Stimulated activated CD8-positive, alpha-beta memory T cell treated with anti-CD3 and anti-CD28 coated beads, Interleukin-2, amount 100 ng/mL, for 1 hour (primary cell): Measurements from ENCODE around the gene ATP13A2.

Experiments
- DNase-seq, 2 donors: peaks; one replicate each; pipeline ENCODE4 v3.0.0-alpha.2; 2020; ENCODE audit warnings: low read depth in 2 of 2

ATP13A2 gene

GRCh38 chr1:17004466-17005364, 7.0 kb downstream of the ATP13A2 start:
- no peak for DNase-seq

- DNase-seq = no peak
Observed at GRCh38 chr1:17002524-17002902, 9.2 kb downstream of the ATP13A2 start.

GRCh38 chr1:17001760-17002523, 9.8 kb downstream of the ATP13A2 start:
- no peak for DNase-seq

DNA sequence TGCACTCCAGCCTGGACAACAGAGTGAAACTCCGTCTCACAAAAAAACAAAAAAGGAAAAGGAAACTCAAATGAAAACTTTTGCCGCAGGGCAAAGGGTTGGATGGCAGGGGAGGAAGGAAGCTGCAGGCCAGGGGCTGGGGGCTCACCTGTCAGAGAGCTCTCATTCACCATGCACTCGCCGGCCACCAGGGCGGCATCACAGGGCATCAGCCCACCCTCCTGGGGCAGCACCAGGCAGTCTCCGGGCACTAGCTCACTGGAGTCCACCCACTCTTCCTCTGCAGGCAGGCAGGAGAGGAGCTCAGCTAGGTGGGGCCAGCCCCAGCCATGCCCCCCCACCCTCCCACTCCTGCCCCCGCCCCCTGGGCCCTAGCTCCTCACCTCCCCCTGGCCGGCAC, 11.9 kb downstream of the ATP13A2 start:
- no peak for DNase-seq

GRCh38 chr1:16998589-16998988, 13.1 kb downstream of the ATP13A2 start:
- DNase-seq = no peak

GRCh38 chr1:16996845-16997244, 14.9 kb downstream of the ATP13A2 start:
- DNase-seq = no peak

GRCh38 chr1:16993521-16994038, 18.1 kb downstream of the ATP13A2 start:
- DNase-seq = no peak

- no peak for DNase-seq
Observed at GRCh38 chr1:16992675-16993074, 19.1 kb downstream of the ATP13A2 start.

DNA sequence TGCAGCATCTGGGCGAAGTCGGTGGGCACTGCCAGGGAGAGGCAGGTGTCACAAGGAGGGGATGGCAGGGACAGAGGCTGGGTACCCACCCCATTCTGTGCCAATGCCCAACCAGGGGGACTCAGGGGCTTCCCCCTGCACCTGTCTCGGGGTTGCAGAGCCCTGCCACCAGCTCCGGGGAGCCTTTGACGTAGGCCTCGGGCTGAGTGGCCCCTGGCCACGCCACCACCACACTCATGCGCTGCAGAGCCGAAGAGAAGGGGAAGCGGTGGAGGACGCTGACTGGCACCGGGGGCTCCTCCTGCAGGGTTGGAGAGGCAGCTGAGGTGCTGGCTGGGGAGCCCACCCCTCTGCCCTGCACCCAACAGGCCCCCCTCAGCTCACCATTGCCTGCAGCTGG, 19.6 kb downstream of the ATP13A2 start:
- no peak for DNase-seq

DNA sequence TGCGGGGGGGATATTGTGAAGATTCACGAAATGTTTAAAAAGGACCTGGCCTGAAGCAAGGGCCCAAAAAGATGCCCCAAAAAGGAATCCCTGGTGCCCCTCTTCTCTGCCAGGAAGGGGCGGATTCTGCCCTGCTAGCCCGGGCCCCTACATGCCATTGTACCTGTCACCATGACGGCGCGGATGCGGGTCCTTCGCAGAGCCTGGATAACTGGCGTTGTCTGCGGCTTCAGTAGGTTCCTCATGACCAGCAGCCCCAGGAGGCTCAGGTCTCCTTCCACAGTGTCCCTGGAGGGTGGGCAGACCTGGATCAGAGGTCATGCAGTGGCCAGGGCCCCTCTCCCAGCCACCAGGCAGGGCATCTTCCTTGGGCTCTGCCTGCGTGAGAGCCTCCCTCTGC, 20.2 kb downstream of the ATP13A2 start:
- no peak for DNase-seq

DNA sequence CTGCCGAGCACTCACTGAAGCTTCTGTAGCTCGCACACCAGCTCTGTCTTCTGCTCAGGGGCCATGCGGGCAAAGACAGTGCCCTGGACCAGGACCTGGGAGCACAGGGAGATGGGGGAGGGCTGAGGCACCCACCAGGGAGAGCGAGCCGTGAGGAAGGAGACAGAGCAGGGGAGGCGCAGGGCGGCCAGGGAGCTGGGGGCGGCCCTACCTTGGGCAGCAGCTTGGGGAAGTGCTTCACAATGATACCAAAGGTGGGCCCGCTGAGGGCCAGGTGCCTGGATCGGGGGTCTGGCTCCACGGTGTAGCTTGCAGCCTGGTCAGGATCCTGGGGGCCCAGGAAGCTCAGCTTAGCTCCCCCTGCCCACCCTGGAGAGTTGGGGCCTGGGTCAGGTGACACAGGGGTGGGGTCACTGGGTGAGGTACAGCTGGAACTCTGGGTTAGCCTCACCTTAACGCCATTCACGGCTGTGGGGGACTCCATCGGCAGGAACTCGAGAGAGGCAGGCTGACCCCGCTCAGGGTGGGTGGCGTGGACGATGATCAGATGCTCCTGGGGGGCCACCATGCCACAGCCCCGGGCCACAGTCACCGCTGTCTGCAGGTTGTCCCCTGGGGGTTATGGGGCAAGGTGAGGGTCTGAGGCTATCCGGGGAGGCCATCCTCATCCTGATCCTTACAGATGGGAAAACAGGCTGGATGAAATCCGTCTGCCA, 21.9 kb downstream of the ATP13A2 start:
- no peak for DNase-seq

- DNase-seq = no peak
Observed at GRCh38 chr1:16988210-16988609, 23.5 kb downstream of the ATP13A2 start.

DNA sequence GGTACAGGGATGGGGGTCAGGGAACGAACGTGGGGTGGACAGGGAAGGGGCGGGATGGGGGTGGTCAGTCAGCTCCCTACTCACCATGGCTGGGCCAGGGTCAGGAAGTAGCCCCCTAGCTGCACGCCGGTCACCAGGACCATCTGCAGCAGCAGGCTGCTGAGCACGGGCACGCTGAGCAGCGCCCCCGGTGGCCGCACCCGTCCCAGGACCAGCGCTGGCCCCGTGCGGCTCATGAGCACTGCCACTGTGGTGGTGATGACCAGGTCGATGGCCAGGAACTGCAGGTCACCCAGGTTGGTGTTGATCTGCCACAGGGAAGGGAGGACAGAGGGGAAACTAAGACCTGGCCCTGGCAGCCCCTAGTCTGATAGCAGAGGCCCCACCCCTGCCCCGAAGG, 24.8 kb downstream of the ATP13A2 start:
- DNase-seq = no peak

GRCh38 chr1:16986560-16986959, 25.2 kb downstream of the ATP13A2 start:
- DNase-seq = no peak

DNA sequence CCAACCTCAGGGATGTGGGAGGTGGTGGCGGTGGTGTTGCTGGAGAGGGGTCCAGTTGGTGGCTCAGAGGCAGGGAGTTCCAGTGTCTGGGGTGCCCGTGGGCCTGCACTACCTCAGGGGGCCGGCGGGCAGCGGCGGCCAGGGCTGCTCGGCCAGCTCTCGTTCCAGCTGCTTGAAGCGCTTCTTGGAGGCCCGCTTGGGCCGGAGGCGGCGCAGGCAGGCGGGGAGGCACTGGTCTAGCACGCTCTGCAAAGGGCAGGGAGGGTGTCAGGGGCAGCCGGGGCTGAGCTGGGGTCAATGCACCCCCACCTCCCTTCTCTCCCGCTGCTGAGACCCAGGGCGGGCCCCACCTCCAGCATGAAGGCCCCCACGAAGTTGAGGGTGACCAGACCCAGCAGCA, 25.6 kb downstream of the ATP13A2 start:
- DNase-seq = no peak

GRCh38 chr1:16984717-16985116, 27.0 kb downstream of the ATP13A2 start:
- DNase-seq = no peak

DNA sequence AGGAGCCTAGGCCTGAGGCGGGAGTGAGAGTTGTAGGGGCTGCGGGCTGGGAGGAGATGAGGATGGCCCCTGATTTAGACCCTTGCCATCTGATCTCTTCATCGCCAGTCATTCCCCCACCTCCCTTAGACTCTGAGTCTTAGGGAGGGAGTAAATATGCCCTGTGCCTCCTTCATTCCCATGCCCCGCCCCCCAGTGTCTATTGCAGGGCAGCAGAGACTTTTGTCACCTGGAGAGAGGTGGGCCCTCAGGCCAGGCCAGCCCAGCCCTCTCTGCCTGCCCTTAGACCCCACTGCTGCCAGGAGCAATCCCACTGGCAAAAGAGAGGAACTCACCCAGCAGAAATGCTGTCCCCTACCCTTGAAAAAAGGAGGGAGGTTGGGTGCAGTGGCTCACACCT, 28.1 kb downstream of the ATP13A2 start:
- no peak for DNase-seq

GRCh38 chr1:16982902-16983301, 28.8 kb downstream of the ATP13A2 start:
- no peak for DNase-seq

DNA sequence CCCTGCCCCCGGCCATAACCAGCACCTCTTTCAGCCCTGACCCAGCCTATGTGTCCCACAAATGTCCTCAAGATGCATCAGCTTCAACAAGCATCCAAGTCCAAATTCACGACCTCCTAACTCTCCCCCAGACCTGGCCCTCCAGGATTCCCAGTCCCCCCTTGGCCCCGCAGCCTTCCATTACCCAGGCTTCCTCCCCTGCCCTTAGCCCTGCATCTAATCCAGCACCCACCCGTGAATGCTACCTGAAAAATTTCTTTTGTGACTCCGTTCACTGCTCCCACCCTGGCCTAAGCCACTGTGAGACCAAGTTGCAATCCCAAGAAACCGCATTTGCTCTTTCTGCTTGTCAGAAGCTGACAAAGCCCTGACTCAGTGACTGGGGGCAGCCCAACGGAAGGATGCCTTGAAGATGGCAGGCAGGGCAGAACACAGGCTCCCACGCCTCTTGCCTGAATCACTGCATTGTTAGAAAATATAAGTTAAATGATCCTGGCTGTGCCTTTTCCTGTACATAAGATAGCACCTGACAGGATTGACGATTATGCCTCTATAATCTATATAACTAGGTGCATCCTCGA, 30.4 kb downstream of the ATP13A2 start:
- DNase-seq = no peak

- no peak for DNase-seq
Observed at GRCh38 chr1:16980473-16981268, 31.1 kb downstream of the ATP13A2 start, which contains the start of gene MFAP2. MFAP2 (minus strand) TSS chr1:16980620; CDS start chr1:16978273, 2,347 bp downstream.
